SKM-1 (cell line): Measurements from ENCODE around the gene BUD13.

Experiments
- DNase-seq: peaks from one replicate; lab custom pipeline; 2025; ENCODE audit not compliant: unreplicated experiment; lab: John Stamatoyannopoulos, UW

BUD13 gene

DNA sequence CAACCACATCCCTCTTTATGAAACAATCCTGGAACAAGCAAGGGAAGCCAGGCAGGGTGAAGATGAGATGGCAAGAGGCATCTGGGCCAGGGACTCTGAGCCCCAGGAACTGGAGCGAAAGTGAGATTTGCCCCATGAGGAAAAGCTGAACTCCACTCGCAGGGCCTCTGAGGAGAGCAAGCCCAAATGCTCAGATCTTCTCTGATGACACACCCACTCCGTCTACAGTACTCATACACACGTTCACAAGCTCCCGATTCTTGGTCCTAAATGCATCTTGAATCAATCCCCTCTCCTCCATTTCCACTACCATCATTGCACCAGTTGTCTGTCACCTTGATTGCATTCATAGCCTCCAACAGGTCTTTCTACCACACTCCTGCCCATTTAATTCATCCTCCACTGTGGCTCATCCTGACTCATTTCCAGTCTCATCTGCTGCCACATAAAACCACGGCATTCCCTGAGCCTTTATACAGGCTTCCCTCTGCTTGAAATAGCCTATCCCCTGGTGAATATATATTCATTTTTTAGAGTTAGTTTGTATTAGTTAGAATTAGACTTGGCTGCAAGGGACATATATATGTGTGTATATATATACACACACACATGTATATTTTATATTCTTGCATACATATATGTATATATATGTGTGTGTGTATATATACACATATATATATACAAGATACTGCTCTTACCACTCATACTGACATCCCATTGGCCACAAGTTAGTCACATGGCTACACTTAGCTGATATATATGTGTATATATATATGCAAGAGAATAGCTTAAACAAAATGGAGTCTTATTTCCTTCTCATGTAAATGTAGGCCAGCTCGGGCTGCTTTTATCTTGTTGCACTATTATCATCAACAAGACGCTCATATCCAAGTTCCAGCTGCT, 20.3 kb upstream of the BUD13 start:
- DNase-seq, result no peak

DNA sequence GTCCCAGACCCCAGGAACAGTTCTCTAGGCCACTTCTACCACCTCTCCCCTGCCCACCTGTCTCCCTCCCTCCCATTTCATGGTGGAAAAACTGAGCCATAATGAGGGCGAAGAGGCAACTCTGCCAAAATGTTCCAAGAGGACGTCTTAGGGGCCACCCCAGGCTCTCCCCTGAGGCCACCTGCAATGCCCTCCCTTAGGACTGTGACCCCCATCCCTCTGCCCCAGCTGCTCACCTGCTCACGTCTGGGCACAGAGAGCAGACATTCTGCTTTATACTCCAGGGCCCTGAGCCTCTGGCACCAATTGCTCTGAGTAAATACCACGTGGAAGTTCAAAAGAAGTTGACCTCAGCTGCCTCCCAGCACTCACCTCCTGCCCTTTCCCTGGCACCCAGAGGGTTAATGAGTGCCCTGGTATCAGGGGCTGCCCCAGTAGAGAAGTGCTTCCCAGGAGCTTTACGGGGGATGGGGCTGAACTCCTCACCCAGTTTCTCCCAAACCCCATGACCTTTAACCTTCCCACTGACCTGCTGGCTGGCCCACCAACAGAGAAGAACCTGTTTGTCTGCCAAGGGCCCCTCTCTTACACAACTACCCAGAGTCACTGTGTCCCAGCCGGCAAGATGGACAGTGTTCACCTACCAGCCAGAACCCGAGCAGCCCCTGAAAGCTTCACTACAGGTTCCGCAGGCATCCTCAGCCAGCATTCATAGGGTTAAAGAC, 19.5 kb upstream of the BUD13 start:
- DNase-seq, result no peak

DNA sequence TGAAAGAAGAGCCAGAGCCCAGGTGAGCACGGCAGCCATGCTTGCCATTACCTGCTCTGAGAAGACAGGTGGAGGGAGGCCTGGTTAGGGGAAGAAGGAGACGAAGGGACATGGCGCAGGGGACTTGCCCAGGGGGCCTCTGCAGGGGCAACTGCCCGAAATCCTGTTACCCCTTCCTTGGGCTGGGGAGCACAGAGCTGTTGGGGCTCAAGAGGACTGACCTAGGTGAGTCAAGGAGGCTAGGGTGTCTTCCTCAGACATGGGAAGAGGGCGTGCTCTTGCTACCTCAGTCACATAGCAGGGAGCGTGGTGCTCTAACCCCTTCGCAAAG, 19.0 kb upstream of the BUD13 start, which contains the start of gene APOA5:
Gene APOA5 (minus strand): TSS at position 67 of the 331 bp plus-strand sequence. CDS start 19 bp downstream, at position 48.
- no peak for DNase-seq

DNA sequence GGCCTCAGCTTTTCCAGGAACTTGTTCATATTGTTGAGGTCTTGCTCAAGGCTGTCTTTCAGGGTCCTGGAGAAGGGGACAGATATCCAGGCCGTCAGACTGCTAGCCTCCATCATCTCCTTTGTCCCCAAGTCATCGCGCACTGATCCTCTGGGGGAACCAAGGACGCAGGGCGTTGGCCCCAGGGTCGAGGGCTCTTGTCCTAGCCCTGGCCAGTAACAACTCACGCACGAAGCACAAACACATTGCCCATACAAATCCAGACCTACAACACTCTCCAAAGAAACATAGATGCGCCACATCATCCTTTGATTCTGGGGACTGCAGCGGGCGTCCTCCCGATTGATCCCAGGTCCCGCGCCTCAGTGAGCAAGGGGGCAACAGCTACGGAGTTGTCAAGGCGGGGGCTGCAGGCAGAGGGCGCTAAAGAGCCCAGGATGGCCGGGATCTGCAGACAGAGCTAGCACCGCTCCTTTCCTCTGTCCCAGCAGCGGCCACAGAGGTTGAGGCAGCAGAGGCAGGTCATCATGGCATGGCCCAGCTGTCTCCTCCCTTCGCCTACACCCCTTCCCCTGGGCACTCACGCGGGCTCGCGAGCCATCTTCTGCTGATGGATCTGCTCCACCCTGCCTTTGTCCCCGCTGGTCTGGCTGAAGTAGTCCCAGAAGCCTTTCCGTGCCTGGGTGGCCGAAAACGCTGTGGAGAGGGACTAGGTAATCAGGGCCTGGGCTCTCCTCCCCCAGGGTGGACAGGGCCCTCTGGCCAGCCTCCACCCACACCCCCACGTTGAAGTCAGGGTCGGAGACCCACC, 18.4 kb upstream of the BUD13 start:
- peak; percentile 21 for DNase-seq

DNA sequence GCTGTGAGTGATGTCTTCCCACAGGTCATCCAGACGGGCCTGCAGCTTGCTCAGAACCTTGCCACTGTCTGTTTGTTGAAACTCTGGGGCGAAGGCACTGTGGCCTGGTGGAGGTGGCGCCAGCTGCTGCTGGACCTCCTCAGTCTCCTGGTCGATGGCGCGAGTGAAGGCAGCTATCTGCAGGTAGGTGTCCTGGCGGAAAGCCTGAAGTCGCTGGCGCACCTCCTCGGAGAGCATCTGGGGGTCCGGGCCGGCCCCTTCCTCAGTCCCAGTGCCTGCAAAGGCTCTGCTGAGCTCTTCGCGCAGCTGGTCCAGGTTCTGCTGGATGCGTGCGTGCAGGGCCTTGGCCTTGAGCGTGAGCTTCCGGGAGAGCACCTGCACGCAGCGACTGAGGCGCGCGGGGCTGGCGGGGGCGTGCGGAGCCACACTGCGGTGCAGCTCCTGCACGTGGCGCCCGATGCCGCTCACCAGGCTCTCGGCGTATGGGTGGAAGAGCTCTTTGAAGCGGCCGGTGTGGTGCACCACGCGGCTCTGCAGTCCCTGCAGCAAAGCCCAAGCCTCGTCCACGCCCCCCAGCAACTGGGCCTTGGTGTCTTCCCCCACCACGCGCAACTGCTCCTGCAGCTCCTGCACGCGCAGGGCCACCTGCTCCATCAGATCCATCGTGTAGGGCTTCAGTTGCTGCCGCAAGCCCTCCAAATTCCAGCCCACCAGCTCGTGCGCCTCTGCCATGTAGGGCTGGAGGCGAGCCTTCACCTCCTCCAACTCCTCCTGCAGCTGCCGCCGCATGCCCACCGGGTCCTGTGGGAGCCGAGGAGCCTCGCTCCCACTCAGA, 17.6 kb upstream of the BUD13 start:
- no peak for DNase-seq

DNA sequence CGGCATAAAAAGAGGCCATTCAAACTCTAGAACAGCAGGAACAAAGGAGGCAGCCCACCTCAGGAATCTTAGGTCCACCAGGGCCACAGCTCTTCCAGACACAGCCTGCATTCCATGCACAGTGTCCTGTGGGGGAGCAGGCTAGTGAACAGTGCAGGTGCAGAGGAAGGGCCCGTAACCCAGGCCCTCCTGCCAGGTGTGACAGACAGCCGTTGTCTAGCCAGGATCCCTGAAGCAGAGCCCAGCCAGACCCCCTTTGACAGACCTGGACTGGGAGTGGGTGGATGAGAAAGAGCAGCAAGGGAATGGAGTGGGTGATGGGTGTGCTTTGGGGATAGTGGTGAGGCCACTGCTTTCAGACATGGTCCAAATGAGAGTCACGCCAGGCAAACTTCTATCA, 16.2 kb upstream of the BUD13 start:
- DNase-seq, result no peak

DNA sequence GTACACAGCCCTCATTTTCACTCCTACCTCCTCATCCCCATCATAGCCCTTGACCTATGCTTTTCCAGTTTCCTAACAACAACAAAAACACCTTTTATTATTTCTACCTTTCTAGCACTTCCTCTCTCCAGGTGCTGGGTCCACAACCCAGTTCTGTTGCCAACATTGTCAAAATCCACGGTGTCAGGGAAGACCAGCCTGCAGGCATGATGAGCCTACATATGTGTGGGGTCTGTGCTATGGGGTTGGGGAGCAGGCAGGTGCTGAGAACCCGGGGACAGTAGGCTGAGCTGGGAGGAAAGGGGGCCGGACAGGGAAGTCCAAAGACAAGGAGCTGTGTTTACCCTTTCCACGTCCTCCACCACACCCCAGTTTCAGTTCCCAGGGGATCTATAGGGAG, 15.7 kb upstream of the BUD13 start:
- no peak for DNase-seq

DNA sequence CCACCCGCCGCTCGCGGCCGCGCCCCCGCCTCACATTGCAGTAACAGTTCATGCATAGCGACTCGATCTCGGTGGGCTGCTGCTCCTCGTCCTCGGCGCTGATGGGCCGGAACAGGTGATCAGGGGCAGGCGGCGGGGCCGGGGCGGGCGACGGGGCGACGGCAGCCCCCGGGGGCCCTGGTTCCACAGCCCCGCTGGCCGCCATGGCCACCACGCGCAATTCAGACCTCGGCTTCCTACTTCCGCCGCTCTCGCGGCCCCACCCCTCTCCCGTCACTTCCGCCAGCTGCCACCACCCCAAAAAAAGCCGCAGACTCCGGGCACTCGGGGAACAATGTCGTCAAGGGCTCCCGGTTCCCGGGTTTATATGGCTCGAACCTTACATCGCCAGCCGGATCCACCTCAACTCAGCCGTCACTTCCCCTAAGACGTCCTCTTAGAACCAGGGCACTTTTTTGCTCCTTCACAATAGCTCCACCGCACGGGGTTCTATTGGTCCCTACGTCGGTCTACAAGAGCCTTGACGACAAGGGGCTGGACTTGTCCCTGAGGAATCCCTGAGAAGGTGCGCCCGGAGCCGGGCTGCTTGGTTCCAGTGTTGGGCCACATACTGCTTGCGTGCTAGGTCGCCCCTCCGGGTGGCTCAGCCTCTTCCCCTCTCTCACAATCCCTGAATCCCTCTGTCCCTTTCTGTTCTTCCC, 15.1 kb upstream of the BUD13 start, which contains the start of gene ZPR1:
Gene ZPR1 (minus strand): TSS at position 238 of the 701 bp plus-strand sequence. CDS start 33 bp downstream, at position 205.
- peak; percentile 54 for DNase-seq

DNA sequence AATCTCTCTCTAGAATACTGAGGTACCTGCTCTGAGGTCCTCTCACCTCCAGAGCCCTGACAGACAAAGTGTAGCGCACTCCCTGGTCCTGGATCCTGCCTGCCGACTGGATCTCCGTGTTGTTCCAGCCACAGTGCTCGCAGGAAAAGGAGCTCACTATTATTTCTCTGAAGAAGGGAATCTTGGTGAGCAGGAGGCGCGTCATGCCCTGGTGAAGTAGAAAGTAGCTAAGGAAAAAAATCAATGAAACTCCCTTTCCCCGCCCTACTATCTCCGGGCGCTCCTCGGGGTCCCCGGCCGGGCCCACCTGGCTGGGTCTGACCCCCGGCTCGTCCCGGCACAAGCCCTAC, 14.6 kb upstream of the BUD13 start:
- DNase-seq, result no peak

DNA sequence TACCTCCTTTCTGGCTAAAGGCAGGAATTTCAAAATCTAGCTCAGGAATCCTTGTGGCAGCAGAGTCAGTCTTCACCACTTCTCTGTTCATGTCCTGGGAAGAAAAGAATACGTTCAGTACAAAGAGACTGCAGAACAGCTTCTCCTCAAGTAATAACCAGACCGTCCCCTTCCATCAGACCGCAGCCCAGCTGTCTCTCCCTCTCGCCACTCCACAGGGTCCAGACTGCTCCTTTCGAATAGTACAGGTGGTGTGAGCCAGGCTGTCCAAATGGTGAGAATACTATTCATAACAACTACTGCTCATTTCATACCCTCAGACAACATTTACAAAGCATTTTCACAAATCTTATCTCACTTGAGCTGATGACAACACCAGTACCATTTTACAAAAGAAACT, 14.2 kb upstream of the BUD13 start:
- DNase-seq, result no peak

DNA sequence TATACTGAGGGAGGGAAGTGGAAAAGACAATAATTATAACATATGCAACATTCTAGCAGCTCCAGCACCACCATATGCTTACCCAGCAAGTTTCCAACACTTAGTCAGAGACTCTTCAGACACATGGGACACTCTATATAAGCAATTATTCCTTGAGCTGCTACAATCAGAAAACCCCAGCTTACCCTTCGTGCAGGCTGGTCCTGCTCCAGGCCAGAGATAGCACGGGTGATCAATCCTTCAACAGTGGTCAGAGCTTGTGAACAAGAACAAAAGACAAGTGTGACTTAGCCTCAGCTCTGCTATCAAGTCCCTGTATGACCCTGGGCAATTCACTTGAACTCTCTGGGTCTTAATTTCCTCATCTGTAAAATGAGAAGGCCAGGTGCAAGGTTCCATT, 13.5 kb upstream of the BUD13 start:
- no peak for DNase-seq

DNA sequence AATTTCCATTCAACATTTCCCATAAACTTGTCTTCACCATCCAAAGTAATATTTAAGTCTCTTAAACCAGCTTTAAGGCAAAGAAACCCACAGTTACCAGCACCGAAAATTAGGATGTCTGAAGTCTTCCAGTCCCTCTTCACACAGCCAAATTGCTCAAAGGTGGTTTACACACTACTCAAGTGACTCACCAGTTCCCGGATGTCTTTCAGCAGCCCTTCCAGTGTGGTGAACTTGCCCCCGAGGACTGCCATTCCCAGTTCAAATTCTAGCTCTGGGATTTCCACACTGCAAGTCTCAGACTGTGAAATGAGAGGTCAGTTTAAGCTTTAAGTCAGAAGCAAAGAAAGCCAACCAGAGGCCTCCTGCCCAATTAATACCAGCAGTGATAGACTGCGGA, 9.9 kb upstream of the BUD13 start:
- no peak for DNase-seq

DNA sequence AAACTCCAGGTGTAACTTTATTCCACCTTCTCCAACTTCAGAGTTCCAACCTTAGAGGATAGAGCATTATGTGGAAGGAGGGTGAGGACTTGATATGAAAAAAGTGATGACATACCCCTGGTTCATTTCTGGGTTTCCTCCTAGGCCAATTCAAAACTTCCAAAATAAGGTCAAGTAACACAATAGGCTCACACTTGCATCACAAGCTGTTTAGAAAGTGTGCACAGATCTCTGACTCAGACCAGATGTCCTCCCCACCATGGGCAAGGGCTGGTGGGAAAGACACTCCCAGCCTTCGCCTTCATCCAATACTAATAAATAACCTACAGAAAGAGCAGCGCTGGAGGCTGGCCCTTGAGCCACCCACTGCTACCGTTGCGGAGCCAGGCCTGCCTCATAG, 5.8 kb upstream of the BUD13 start:
- DNase-seq, result no peak

DNA sequence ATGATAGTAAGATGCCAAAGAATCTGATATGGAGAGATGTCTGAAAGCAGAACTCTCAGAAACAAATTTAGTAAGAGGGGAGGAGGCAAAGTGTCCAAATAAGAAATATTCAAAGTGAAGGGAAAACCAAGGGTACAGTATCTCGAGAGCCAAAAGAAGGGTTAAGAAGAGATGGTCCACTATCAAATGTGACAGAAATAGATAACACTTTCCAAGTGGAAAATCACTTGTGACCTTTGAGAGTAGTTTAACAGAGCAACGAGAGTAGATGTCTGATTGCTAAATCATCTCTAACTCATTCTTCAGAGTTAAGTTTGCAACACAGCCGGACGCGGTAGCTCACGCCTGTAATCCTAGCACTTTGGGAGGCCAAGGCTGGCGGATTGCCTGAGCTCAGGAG, 4.3 kb upstream of the BUD13 start:
- no peak for DNase-seq

DNA sequence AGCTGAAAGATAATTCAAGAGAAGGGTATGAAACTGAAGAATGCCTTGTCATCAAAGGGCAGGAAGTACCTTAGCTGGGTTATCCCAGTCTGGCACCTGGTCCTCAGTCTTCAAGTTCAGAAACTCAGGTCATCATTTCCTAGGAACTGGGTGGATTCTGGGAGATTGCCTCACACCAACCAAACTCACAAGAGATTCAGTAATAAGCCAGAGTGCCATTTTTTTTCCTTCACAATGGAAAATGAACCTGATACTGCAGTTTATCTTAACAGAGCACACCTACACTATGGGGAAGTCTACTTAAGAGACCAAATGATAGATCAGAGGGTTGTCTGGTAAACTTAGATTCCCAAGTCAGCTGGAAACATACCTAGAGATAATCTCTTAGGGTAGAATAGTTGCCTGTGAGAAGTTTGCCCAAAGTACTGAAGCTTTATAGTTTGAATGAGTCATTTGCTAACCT, 3.8 kb upstream of the BUD13 start:
- DNase-seq, result no peak

DNA sequence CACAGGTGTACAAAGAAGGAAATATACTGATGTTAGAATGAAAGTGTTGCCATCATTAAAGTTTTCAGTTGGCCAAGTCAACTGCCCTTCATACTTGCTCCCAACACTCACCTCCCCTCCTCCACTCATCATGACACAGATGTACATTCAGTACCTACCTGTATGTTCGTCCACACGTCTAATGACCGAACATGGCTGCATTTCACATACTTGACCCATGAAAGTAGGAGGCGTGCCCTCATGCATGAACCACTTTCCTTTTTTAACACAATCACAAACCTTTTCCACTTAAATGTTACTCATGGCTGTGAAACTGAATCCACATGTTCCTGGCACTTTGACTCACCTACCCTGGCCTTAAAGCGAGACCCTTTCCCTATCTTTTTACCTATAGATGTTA, 3.2 kb upstream of the BUD13 start:
- DNase-seq, result no peak

DNA sequence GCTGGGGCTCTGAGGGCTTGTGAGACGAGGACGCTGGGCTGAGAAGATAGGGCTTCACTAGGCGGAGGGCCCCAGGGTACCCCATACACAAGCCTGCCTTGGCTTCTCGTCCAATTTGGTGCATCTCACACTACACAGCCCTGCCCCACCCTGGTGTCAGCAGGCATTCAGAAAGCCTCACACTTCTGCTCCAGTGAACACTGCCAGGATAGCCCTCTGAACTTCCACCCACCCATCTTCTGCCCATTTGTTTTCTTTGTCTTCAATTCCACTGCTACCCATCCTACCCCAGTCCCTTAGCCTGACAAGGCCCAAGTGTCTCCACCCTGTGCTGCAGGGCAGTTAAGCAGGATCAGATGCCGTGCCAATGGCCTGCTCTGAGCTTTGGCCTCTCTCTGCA, 1.9 kb upstream of the BUD13 start:
- no peak for DNase-seq

DNA sequence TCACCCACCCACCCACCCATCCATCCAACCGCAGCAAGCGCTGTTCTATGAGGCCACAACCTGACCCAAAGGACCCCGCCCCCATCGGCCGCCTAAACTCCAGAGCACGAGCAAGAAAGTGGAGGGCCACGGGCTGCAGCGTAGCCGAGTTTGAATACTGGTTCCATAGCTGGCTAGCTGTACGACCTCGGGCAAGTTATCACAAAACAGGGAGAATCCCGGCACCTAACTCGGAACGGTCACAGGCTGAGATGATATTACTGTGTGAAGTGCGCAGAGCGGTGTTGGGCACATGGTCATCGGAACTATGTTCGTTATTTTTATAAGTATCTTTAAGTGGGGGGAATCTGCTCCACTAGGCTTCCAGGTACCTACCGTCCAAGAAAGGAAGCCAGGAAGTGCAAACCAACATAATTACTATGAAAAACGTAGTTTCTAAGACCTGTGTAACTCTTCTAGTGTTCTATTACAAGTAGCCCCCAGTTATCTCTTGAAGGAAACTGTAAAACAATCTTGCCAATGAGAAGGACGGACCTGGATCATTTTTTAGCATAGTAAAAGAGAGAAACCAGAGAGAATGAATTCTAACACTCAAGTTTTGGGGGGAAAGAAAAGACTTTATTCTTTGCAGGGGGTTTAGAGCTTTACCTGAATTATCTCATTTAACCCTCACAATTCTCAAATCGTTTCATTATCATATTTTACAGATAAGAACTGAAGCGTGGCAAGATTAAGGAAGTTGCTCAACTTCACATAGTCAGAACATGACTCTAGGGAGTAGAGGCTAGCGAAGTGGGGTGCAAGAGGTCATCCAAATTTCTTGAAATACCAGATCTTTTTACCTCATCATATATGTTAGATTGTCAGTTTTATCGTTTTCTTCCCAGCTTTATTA, 663 bp upstream of the BUD13 start:
- peak; percentile 41 for DNase-seq

DNA sequence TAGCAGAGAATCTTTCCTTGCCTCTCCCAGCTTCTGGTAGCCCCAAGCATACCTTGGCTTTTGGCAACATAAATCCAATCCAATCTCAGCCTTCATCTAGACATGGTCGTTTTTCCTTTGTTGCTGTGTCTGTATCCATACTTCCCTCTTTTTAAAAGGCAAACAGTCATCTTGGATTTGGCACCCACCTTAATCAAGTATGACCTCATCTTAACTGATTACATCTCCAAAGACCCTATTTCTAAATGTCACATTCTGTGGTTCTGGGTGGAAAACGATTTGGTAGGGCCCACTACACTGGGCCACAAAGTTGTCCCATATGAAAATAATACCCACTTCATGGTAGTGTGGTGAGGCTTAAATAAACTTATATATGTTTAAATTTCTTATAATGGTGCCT, 852 bp downstream of the BUD13 start:
- no peak for DNase-seq
